Fibroblast of skin of right quadriceps (primary cell): ENCODE data around the gene ZNF766.
"Not testable (repeated sequence)": the region's sequence is repeated elsewhere in the genome, so short reads cannot be mapped to it uniquely, and the experiment has no call there.

Source experiments
- DNase-seq: peaks from one replicate; pipeline ENCODE4 v3.0.0-alpha.2; 2013

Gene ZNF766

GRCh38 chr19:52269338-52270261, at the start of gene ZNF766:
Gene ZNF766, plus strand, starts transcription at chr19:52269587. Its CDS starts 27 bp downstream, at chr19:52269614.
- DNase-seq = peak; percentile 94

- DNase-seq = no peak
Measured at GRCh38 chr19:52219611-52220010, 49.8 kb upstream of the ZNF766 start.

GRCh38 chr19:52221031-52221430, 48.4 kb upstream of the ZNF766 start:
- DNase-seq = no peak

GRCh38 chr19:52221831-52222375, 47.5 kb upstream of the ZNF766 start:
- DNase-seq = no peak

GRCh38 chr19:52224211-52224610, 45.2 kb upstream of the ZNF766 start:
- no peak for DNase-seq

GRCh38 chr19:52226652-52227051, 42.7 kb upstream of the ZNF766 start:
- DNase-seq = no peak

- DNase-seq = no peak
Measured at GRCh38 chr19:52227196-52227940, 42.0 kb upstream of the ZNF766 start.

GRCh38 chr19:52227980-52228379, 41.4 kb upstream of the ZNF766 start:
- no peak for DNase-seq

GRCh38 chr19:52229524-52229923, 39.9 kb upstream of the ZNF766 start:
- DNase-seq = no peak

- DNase-seq = no peak
Measured at GRCh38 chr19:52230685-52231084, 38.7 kb upstream of the ZNF766 start.

- DNase-seq = no peak
Measured at GRCh38 chr19:52231154-52231910, 38.1 kb upstream of the ZNF766 start.

- DNase-seq = no peak
Measured at GRCh38 chr19:52234406-52234805, 35.0 kb upstream of the ZNF766 start.

- no peak for DNase-seq
Measured at GRCh38 chr19:52237197-52237596, 32.2 kb upstream of the ZNF766 start.

GRCh38 chr19:52237771-52238400, 31.5 kb upstream of the ZNF766 start:
- peak; percentile 59 for DNase-seq

GRCh38 chr19:52244021-52244420, 25.4 kb upstream of the ZNF766 start:
- DNase-seq = no peak

GRCh38 chr19:52248241-52248640, 21.1 kb upstream of the ZNF766 start:
- no peak for DNase-seq

- no peak for DNase-seq
Measured at GRCh38 chr19:52258426-52258825, 11.0 kb upstream of the ZNF766 start.

- DNase-seq = not testable (repeated sequence)
Measured at GRCh38 chr19:52265556-52265955, 3.8 kb upstream of the ZNF766 start.

GRCh38 chr19:52270266-52270885, 989 bp downstream of the ZNF766 start:
- DNase-seq = peak; percentile 19

- DNase-seq = no peak
Measured at GRCh38 chr19:52273301-52273700, 3.9 kb downstream of the ZNF766 start.

- DNase-seq = no peak
Measured at GRCh38 chr19:52274191-52274590, 4.8 kb downstream of the ZNF766 start.

- no peak for DNase-seq
Measured at GRCh38 chr19:52275988-52276387, 6.6 kb downstream of the ZNF766 start.
